Activated CD4-positive, CD25-positive, alpha-beta regulatory T cell (primary cell): Measurements from ENCODE around the gene UGT1A3.
"Not testable (repeated sequence)": the region's sequence is repeated elsewhere in the genome, so short reads cannot be mapped to it uniquely, and the experiment has no call there.

ENCODE experiments used
- DNase-seq, 4 experiments: peaks; one replicate each; lab custom pipeline; 2025; lab: John Stamatoyannopoulos, UW

Gene UGT1A3

GRCh38 chr2:233728723-233729301 lies at the start of gene UGT1A3:
UGT1A3 (plus strand) TSS chr2:233729042; CDS start chr2:233729127, 85 bp downstream.
- no peak for DNase-seq

GRCh38 chr2:233679196-233679595 lies 49.6 kb upstream of the UGT1A3 start:
- no peak for DNase-seq

- no peak for DNase-seq
Measured at GRCh38 chr2:233680361-233681045, 48.3 kb upstream of the UGT1A3 start.

- no peak for DNase-seq
Measured at GRCh38 chr2:233681521-233682099, 47.2 kb upstream of the UGT1A3 start, which contains the start of gene UGT1A7. UGT1A7 (plus strand) TSS chr2:233681901; CDS start chr2:233681938, 37 bp downstream.

- no peak for DNase-seq
Measured at GRCh38 chr2:233684640-233685039, 44.2 kb upstream of the UGT1A3 start.

GRCh38 chr2:233686928-233687327 lies 41.9 kb upstream of the UGT1A3 start:
- DNase-seq: no peak

- DNase-seq: no peak
Measured at GRCh38 chr2:233688341-233688740, 40.5 kb upstream of the UGT1A3 start.

GRCh38 chr2:233689031-233689430 lies 39.8 kb upstream of the UGT1A3 start:
- DNase-seq: no peak

GRCh38 chr2:233689501-233689900 lies 39.3 kb upstream of the UGT1A3 start:
- DNase-seq: no peak

GRCh38 chr2:233690444-233690843 lies 38.4 kb upstream of the UGT1A3 start:
- no peak for DNase-seq

- DNase-seq: no peak
Measured at GRCh38 chr2:233691443-233692433, 37.1 kb upstream of the UGT1A3 start.

- no peak for DNase-seq
Measured at GRCh38 chr2:233692648-233693047, 36.2 kb upstream of the UGT1A3 start, which contains the start of gene UGT1A6. UGT1A6 (plus strand) TSS chr2:233692890; CDS start chr2:233693005, 115 bp downstream.

- DNase-seq: no peak
Measured at GRCh38 chr2:233693963-233694362, 34.9 kb upstream of the UGT1A3 start.

- DNase-seq: no peak
Measured at GRCh38 chr2:233698740-233699139, 30.1 kb upstream of the UGT1A3 start.

GRCh38 chr2:233699424-233700027 lies 29.3 kb upstream of the UGT1A3 start:
- DNase-seq: no peak

- DNase-seq: no peak
Measured at GRCh38 chr2:233700028-233700635, 28.7 kb upstream of the UGT1A3 start.

- not testable (repeated sequence) for DNase-seq
Measured at GRCh38 chr2:233700842-233701241, 28.0 kb upstream of the UGT1A3 start.

- no peak for DNase-seq
Measured at GRCh38 chr2:233702238-233702637, 26.6 kb upstream of the UGT1A3 start.

- no peak for DNase-seq
Measured at GRCh38 chr2:233705911-233706506, 22.8 kb upstream of the UGT1A3 start.

GRCh38 chr2:233706720-233707119 lies 22.1 kb upstream of the UGT1A3 start:
- DNase-seq: no peak
